IPS DF 19.7 (cell line): ENCODE data around the gene HDAC9.

Experiments used
- DNase-seq: peaks from one replicate; pipeline ENCODE4 v3.0.0-alpha.2; 2013; ENCODE audit warnings: low read depth, low spot score

The HDAC9 gene

GRCh38 chr7:18890885-18891621, 395.5 kb downstream of the HDAC9 start:
- no peak for DNase-seq

GRCh38 chr7:18893156-18893555, 397.6 kb downstream of the HDAC9 start:
- no peak for DNase-seq

- DNase-seq = no peak
These were observed 398.6 kb downstream of the HDAC9 start for GRCh38 chr7:18894155-18894554.

- no peak for DNase-seq
These were observed 399.9 kb downstream of the HDAC9 start for GRCh38 chr7:18895456-18895855.

- DNase-seq = no peak
These were observed 400.9 kb downstream of the HDAC9 start for GRCh38 chr7:18896343-18896975.

GRCh38 chr7:18900236-18900635, 404.7 kb downstream of the HDAC9 start:
- no peak for DNase-seq

GRCh38 chr7:18900803-18901202, 405.3 kb downstream of the HDAC9 start:
- DNase-seq = no peak

- no peak for DNase-seq
These were observed 405.8 kb downstream of the HDAC9 start for GRCh38 chr7:18901351-18901750.

- DNase-seq = no peak
These were observed 406.5 kb downstream of the HDAC9 start for GRCh38 chr7:18901982-18902421.

GRCh38 chr7:18902892-18903291, 407.3 kb downstream of the HDAC9 start:
- DNase-seq = no peak

GRCh38 chr7:18903695-18904094, 408.1 kb downstream of the HDAC9 start:
- no peak for DNase-seq

GRCh38 chr7:18905316-18905943, 409.9 kb downstream of the HDAC9 start:
- no peak for DNase-seq

- DNase-seq = peak; percentile 15
These were observed 411.4 kb downstream of the HDAC9 start for GRCh38 chr7:18906901-18907300.

GRCh38 chr7:18913106-18913505, 417.6 kb downstream of the HDAC9 start:
- no peak for DNase-seq

- no peak for DNase-seq
These were observed 421.3 kb downstream of the HDAC9 start for GRCh38 chr7:18916826-18917225.

- DNase-seq = no peak
These were observed 431.6 kb downstream of the HDAC9 start for GRCh38 chr7:18927134-18927533.

- DNase-seq = no peak
These were observed 440.7 kb downstream of the HDAC9 start for GRCh38 chr7:18936265-18936664.

- DNase-seq = no peak
These were observed 444.4 kb downstream of the HDAC9 start for GRCh38 chr7:18939771-18940592.

GRCh38 chr7:18940593-18941134, 445.1 kb downstream of the HDAC9 start:
- peak; percentile 45 for DNase-seq

- DNase-seq = no peak
These were observed 445.7 kb downstream of the HDAC9 start for GRCh38 chr7:18941207-18941606.

- DNase-seq = no peak
These were observed 453.0 kb downstream of the HDAC9 start for GRCh38 chr7:18948521-18948920.

GRCh38 chr7:18952846-18953245, 457.3 kb downstream of the HDAC9 start:
- no peak for DNase-seq
